SK-N-SH treated with all-trans-retinoic acid at 6 μM for 48 hours (cell line): ENCODE results near the gene PDE1C.

Experiments used
- ARNTL ChIP-seq: fragments of 450-650 bp; formaldehyde crosslinking; IDR thresholded peaks from 2 replicates; pipeline ENCODE4 v1.5.0; 2020; ENCODE audit warnings: low read depth, mild to moderate bottlenecking, moderate library complexity, borderline replicate concordance
- OSR1 ChIP-seq: fragments of 250-450 bp; sonication (Bioruptor Pico); IDR thresholded peaks from 2 replicates; pipeline ENCODE4 v1.8.0; 2022; ENCODE audit warnings: moderate library complexity, mild to moderate bottlenecking, inconsistent platforms
- PATZ1 ChIP-seq: fragments of 250-450 bp; sonication (Bioruptor Pico); IDR thresholded peaks from 2 replicates; pipeline ENCODE4 v1.8.0; 2020; ENCODE audit warnings: mild to moderate bottlenecking, moderate library complexity, borderline replicate concordance
- RARB ChIP-seq: fragments of 250-450 bp; sonication (Bioruptor Pico); IDR thresholded peaks from 2 replicates; pipeline ENCODE4 v1.8.0; 2021; ENCODE audit warnings: mild to moderate bottlenecking, moderate library complexity
- SNAI2 ChIP-seq: fragments of 250-450 bp; sonication (Bioruptor Pico); IDR thresholded peaks from 2 replicates; pipeline ENCODE4 v1.5.0; 2020; ENCODE audit warnings: mild to moderate bottlenecking, moderate library complexity
- TCF4 ChIP-seq: fragments of 250-450 bp; sonication (Bioruptor Pico); IDR thresholded peaks from 2 replicates; pipeline ENCODE4 v1.8.0; 2021; ENCODE audit warnings: mild to moderate bottlenecking, moderate library complexity, borderline replicate concordance
- TOX ChIP-seq: fragments of 250-450 bp; sonication (Bioruptor Pico); IDR thresholded peaks from 2 replicates; pipeline ENCODE4 v1.8.0; 2021; ENCODE audit warnings: mild to moderate bottlenecking, moderate library complexity, borderline replicate concordance
- ZFP3 ChIP-seq: fragments of 250-450 bp; sonication (Bioruptor Pico); IDR thresholded peaks from 2 replicates; pipeline ENCODE4 v1.5.0; 2020; ENCODE audit warnings: mild to moderate bottlenecking, moderate library complexity
- ZFP30 ChIP-seq: fragments of 450-650 bp; formaldehyde crosslinking; IDR thresholded peaks from 2 replicates; pipeline ENCODE4 v1.5.0; 2022; ENCODE audit warnings: mild to moderate bottlenecking, moderate library complexity
- ZNF70 ChIP-seq: fragments of 450-650 bp; formaldehyde crosslinking; IDR thresholded peaks from 2 replicates; pipeline ENCODE4 v1.5.0; 2020; ENCODE audit warnings: mild to moderate bottlenecking, moderate library complexity
- ZNF8 ChIP-seq: fragments of 450-650 bp; formaldehyde crosslinking; IDR thresholded peaks from 2 replicates; pipeline ENCODE4 v1.5.0; 2020; ENCODE audit warnings: mild to moderate bottlenecking, moderate library complexity
- TF ChIP-seq, protein P1 (sequence below): fragments of 250-450 bp; sonication (Bioruptor Pico); IDR thresholded peaks from 2 replicates; pipeline ENCODE4 v1.5.0; 2020; ENCODE audit warnings: mild to moderate bottlenecking, moderate library complexity

GRCh38 chr7:31954500-31954899, 115.7 kb downstream of the PDE1C start:
- TF ChIP-seq ZFP3 (CRISPR knock-in tag): no peak
- TF ChIP-seq SNAI2 (CRISPR knock-in tag): no peak
- TF ChIP-seq PATZ1 (CRISPR knock-in tag): no peak
- no peak for TF ChIP-seq ZFP30
- TF ChIP-seq, protein P1, sequence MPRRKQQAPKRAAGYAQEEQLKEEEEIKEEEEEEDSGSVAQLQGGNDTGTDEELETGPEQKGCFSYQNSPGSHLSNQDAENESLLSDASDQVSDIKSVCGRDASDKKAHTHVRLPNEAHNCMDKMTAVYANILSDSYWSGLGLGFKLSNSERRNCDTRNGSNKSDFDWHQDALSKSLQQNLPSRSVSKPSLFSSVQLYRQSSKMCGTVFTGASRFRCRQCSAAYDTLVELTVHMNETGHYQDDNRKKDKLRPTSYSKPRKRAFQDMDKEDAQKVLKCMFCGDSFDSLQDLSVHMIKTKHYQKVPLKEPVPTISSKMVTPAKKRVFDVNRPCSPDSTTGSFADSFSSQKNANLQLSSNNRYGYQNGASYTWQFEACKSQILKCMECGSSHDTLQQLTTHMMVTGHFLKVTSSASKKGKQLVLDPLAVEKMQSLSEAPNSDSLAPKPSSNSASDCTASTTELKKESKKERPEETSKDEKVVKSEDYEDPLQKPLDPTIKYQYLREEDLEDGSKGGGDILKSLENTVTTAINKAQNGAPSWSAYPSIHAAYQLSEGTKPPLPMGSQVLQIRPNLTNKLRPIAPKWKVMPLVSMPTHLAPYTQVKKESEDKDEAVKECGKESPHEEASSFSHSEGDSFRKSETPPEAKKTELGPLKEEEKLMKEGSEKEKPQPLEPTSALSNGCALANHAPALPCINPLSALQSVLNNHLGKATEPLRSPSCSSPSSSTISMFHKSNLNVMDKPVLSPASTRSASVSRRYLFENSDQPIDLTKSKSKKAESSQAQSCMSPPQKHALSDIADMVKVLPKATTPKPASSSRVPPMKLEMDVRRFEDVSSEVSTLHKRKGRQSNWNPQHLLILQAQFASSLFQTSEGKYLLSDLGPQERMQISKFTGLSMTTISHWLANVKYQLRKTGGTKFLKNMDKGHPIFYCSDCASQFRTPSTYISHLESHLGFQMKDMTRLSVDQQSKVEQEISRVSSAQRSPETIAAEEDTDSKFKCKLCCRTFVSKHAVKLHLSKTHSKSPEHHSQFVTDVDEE (CRISPR knock-in tag): no peak
- TF ChIP-seq RARB (CRISPR knock-in tag): no peak
- no peak for TF ChIP-seq ZNF70
- no peak for TF ChIP-seq TCF4 (CRISPR knock-in tag)
- TF ChIP-seq OSR1 (CRISPR knock-in tag): no peak
- no peak for TF ChIP-seq ZNF8
- TF ChIP-seq TOX (CRISPR knock-in tag): no peak
- TF ChIP-seq ARNTL (CRISPR knock-in tag): no peak
